Tibial nerve (tissue), 4 donors: ENCODE data around the gene ARHGEF4. TPM values are rescaled to one million over a fixed set of nuclear protein-coding genes. Genes with fewer than 3 reads are reported as not detected.

Source experiments
- DNase-seq, 2 donors: peaks; one replicate each; pipeline ENCODE4 v3.0.0-alpha.2; 2019; ENCODE audit warnings: low spot score in 2 of 2
- H3K27ac ChIP-seq, 4 donors: fragments of 200-600 bp; sonication (generic) in 3 of 4; one replicate each; pipeline ENCODE4 v1.5.1; 2017 to 2019; ENCODE audit warnings: mild to moderate bottlenecking in 1 of 4
- H3K27me3 ChIP-seq, 2 donors: fragments of 200-600 bp; sonication (generic) in 1 of 2; one replicate each; pipeline versions ENCODE4 v1.5.1 to v1.6.0; 2017 to 2019
- H3K36me3 ChIP-seq, 3 donors: fragments of 200-600 bp; sonication (generic); one replicate each; pipeline ENCODE4 v1.5.1; 2018 to 2019
- H3K4me1 ChIP-seq, 4 donors: fragments of 200-600 bp; sonication (generic) in 3 of 4; one replicate each; pipeline ENCODE4 v1.5.1; 2017 to 2019
- H3K4me3 ChIP-seq, 4 donors: fragments of 200-600 bp; sonication (generic) in 3 of 4; one replicate each; pipeline ENCODE4 v1.5.1; 2017 to 2019; ENCODE audit warnings: mild to moderate bottlenecking in 1 of 4, moderate library complexity in 1 of 4
- H3K9me3 ChIP-seq, 4 donors: fragments of 200-600 bp; sonication (generic) in 3 of 4; one replicate each; pipeline ENCODE4 v1.5.1; 2017 to 2019
- EP300 ChIP-seq, 2 donors: sonication (generic); formaldehyde crosslinking; IDR thresholded peaks; one replicate each; pipeline ENCODE4 v1.6.1; 2017; ENCODE audit warnings: antibody characterized with exemption in 2 of 2, mild to moderate bottlenecking in 1 of 2
- POLR2A ChIP-seq, 2 donors: fragments of 450-650 bp; IDR thresholded peaks; one replicate each; pipeline ENCODE4 v1.6.1; 2017; ENCODE audit warnings: antibody characterized with exemption in 2 of 2, mild to moderate bottlenecking in 2 of 2, moderate library complexity in 2 of 2
- WGBS, 2 donors: methylation state at CpG; one replicate each; pipeline ENCODE4 v1.1.5; 2018; 5-methylcytosine and 5-hydroxymethylcytosine counted together
- total RNA-seq, 4 donors: library from RNA; depleted of rRNA; stranded (reverse); fragments of >200 nt; gene quantifications; one replicate each; pipeline ENCODE4 v1.1.0, GENCODE V29; 2016
- TF ChIP-seq, protein P1 (sequence below), 5 experiments: fragments of 200-600 bp in 3 of 5; fragments of 450-650 bp in 2 of 5; sonication (generic) in 3 of 5; IDR thresholded peaks; one replicate each; pipeline ENCODE4 v1.5.1; 2016 to 2019; ENCODE audit warnings: antibody characterized with exemption in 5 of 5, mild to moderate bottlenecking in 3 of 5, moderate library complexity in 2 of 5

The ARHGEF4 gene
- total RNA-seq, 4 donors from 2014 or later: 16.3 to 50.7 (median 23.3) TPM

DNA sequence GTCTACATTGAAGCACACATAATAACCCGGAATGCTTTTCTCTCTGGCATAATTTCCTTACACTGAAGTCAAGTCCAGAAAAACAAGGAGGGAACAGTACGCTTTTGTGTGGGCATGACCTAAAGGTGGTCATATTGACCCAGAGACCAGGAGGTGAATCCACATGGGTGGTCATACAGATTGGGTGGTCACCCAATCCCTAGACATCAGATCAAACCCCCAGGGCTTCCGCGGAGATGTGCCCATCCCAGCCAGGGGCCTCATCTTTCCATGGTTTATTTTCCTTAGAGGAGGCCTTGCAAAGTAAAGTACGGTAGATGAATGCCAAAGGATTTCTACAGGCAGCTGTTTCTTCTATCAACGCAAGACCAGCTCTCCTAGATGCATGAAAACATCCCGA, 217.8 kb downstream of the ARHGEF4 start:
- TF ChIP-seq POLR2A (IDR thresholded peaks at IDR 0.05): no peak
- TF ChIP-seq, protein P1, sequence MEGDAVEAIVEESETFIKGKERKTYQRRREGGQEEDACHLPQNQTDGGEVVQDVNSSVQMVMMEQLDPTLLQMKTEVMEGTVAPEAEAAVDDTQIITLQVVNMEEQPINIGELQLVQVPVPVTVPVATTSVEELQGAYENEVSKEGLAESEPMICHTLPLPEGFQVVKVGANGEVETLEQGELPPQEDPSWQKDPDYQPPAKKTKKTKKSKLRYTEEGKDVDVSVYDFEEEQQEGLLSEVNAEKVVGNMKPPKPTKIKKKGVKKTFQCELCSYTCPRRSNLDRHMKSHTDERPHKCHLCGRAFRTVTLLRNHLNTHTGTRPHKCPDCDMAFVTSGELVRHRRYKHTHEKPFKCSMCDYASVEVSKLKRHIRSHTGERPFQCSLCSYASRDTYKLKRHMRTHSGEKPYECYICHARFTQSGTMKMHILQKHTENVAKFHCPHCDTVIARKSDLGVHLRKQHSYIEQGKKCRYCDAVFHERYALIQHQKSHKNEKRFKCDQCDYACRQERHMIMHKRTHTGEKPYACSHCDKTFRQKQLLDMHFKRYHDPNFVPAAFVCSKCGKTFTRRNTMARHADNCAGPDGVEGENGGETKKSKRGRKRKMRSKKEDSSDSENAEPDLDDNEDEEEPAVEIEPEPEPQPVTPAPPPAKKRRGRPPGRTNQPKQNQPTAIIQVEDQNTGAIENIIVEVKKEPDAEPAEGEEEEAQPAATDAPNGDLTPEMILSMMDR (IDR thresholded peaks at IDR 0.05): no peak
- no peak for TF ChIP-seq EP300 (IDR thresholded peaks at IDR 0.05)
- DNase-seq: no peak
- H3K36me3 ChIP-seq: peaks cover 0 to 68% (median 7%) of the 10 kb centered on the region in 3 donors
- peaks cover 0 to 37% (median 14%) of the 10 kb centered on the region in 4 donors for H3K4me1 ChIP-seq
- H3K27me3 ChIP-seq: no peaks in the 10 kb centered on the region
- no peak overlapping the region for H3K27ac ChIP-seq
- H3K9me3 ChIP-seq: no peaks in the 10 kb centered on the region
- 77% methylated on average over 7 of the region's 7 CpGs for WGBS, 2 donors
- H3K4me3 ChIP-seq: no peak overlapping the region

DNA sequence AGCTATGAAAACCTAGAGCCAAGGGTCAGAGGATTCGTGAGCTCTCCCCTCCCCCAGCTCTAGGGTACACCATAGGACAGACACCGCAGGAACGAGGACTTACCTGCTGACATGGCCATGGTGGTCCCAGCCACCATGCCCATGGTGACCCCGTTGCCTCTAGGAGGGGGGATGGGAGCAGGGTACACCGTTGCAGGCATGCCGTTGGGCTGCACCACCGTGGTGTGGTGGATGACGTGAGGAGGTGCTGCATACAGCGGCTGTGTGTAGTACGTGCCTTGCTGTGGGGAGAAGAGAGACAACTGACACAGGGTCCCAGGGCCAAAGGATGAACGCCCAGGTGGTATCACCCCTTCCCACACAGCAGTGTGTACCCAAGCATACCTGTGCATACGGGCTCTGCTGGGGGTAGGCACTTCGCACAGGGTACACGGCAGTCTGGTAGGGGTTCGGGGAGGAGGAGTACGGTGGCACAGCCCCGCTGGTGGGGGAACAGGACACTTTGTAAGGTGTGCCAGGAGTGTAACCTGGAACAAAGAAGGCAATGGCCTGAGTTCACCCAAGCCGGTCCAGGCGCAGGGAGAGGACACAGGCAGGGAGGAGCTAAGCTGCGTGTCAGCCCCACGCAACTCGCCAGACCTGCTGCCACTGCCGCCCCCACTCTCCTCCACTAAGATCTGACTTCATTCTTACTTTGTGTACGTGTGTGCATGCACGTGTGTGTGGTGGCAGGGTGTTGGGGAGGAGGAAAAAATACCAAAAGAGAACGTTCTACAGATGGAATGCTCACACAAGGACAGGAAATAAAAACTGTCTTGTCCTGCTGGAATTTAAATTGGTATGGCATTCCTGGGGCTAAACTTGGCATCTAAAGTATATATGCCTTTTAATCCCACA, 218.7 kb downstream of the ARHGEF4 start:
- Histone ChIP-seq H3K27me3 (no peaks in the 10 kb centered on the region), H3K9me3 (no peaks in the 10 kb centered on the region), H3K36me3 (peaks cover 0 to 67% (median 5%) of the 10 kb centered on the region in 3 donors), H3K27ac (peak overlapping the region in 1 of 4 donors; percentile 8), H3K4me3 (no peak overlapping the region), H3K4me1 (peaks cover 0 to 37% (median 14%) of the 10 kb centered on the region in 4 donors)
- no peak for DNase-seq
- TF ChIP-seq POLR2A (IDR thresholded peaks at IDR 0.05): no peak
- no peak for TF ChIP-seq EP300 (IDR thresholded peaks at IDR 0.05)
- TF ChIP-seq, protein P1 (IDR thresholded peaks at IDR 0.05): no peak
- 84 to 85% methylated on average over 25 to 26 of the region's 26 CpGs for WGBS, 2 donors

DNA sequence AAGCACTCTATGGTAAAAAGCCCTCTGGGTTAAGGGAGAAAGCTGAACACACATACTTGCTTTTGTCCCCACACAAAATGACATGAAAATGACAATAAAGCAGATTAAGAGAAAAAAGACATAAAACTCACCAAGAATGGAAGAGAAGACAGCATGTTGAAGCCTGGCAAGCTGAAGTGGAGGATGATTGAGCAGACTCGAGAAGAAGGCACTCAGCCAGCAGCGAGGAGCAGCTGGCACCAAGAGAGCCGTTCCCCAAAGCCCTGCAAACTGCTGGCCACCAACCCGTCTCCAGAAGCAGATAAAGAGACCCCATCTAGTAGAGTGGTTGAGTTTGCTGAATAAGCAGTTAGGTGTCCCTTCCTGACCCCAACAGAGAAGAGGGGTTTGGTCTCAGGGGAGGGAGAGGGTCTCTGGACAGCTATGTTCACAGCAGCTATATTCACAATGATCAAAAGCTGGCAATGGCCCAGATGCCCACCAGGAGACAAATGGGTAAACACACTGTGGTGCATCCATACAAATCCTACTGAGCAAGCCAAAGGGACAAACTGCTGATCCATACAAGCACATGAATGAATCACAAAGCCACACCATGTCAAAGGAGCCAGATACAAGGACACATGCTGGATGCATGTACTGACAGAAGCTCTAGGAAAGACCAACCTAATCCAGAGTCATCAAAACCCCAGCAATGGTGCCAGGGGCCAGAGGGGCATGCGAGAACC, 219.7 kb downstream of the ARHGEF4 start:
- peak overlapping the region in 1 of 4 donors; percentile 8 for H3K27ac ChIP-seq
- no peak for DNase-seq
- H3K4me3 ChIP-seq: no peak overlapping the region
- H3K4me1 ChIP-seq: peaks cover 0 to 38% (median 14%) of the 10 kb centered on the region in 4 donors
- H3K27me3 ChIP-seq: no peaks in the 10 kb centered on the region
- peaks cover 0 to 64% (median 5%) of the 10 kb centered on the region in 3 donors for H3K36me3 ChIP-seq
- WGBS, 2 donors: 47 to 52% methylated on average over 5 of the region's 5 CpGs
- no peaks in the 10 kb centered on the region for H3K9me3 ChIP-seq
- TF ChIP-seq, protein P1 (IDR thresholded peaks at IDR 0.05): no peak
- no peak for TF ChIP-seq EP300 (IDR thresholded peaks at IDR 0.05)
- no peak for TF ChIP-seq POLR2A (IDR thresholded peaks at IDR 0.05)

DNA sequence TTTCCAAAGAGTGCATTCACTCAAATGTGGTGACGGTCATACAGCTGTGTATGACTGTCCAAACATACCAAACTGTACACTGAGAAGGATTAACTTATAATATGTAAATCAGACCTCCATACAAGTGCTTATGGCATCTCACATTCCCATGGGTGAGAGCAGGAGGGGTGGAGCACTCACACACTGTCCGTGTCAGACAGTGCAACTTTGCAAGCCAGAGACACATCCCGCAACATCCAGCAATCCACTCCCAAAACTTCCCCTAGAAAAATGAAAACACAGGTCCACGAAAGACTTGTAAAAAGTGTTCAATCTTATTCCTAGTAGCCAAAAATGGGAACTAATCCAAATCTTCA, 220.2 kb downstream of the ARHGEF4 start:
- H3K27ac ChIP-seq: no peak overlapping the region
- peaks cover 0 to 44% (median 14%) of the 10 kb centered on the region in 4 donors for H3K4me1 ChIP-seq
- no peak for DNase-seq
- H3K36me3 ChIP-seq: peaks cover 0 to 61% (median 5%) of the 10 kb centered on the region in 3 donors
- H3K9me3 ChIP-seq: no peaks in the 10 kb centered on the region
- TF ChIP-seq EP300 (IDR thresholded peaks at IDR 0.05) (no peak), POLR2A (IDR thresholded peaks at IDR 0.05) (no peak)
- TF ChIP-seq, protein P1 (IDR thresholded peaks at IDR 0.05): no peak
- H3K4me3 ChIP-seq: no peak overlapping the region
- WGBS, 2 donors: 71 to 74% methylated on average over 4 of the region's 4 CpGs
- H3K27me3 ChIP-seq: no peaks in the 10 kb centered on the region
